Upper lobe of right lung (tissue), 1 donor: ENCODE measurements around the gene TICAM1. TPM values are rescaled to one million over a fixed set of nuclear protein-coding genes. Genes with fewer than 3 reads are reported as not detected.
A peak's percentile ranks its signal among the peaks of the same experiment; 100 is the strongest.

ENCODE experiments used
- ATAC-seq: fragments of 200-7000 bp; cut with Tn5 transposase; one replicate; pipeline ENCODE4 v1.9.1; 2020; ENCODE audit warnings: mild to moderate bottlenecking, moderate library complexity
- DNase-seq: peaks from one replicate; pipeline ENCODE4 v3.0.0-alpha.2; 2020
- H3K27ac ChIP-seq: fragments of 200-600 bp; one replicate; pipeline ENCODE4 v1.8.0; 2022
- H3K27me3 ChIP-seq: fragments of 200-600 bp; one replicate; pipeline ENCODE4 v1.8.0; 2022; ENCODE audit warnings: mild to moderate bottlenecking
- H3K36me3 ChIP-seq: fragments of 200-600 bp; one replicate; pipeline ENCODE4 v1.8.0; 2022
- H3K4me1 ChIP-seq: fragments of 200-600 bp; one replicate; pipeline ENCODE4 v1.8.0; 2022
- H3K4me3 ChIP-seq: fragments of 200-600 bp; one replicate; pipeline ENCODE4 v1.8.0; 2022; ENCODE audit warnings: mild to moderate bottlenecking
- H3K9me3 ChIP-seq: fragments of 200-600 bp; one replicate; pipeline ENCODE4 v1.8.0; 2022
- intact Hi-C: fragments of 100-400 bp; cut with DNase I; formaldehyde crosslinking; loops from one replicate; pipeline ENCODE4 v1.11.0; 2022
- total RNA-seq: library from RNA; stranded (reverse); fragmentation: NEBNext Ultra II Directional; extraction: Animal tissue kit (Norgen Biotek cat#: 25700); gene quantifications from one replicate; pipeline ENCODE4 v1.2.1, GENCODE V29; 2021
- TF ChIP-seq, protein P1 (sequence below): fragments of 200-600 bp; IDR thresholded peaks from one replicate; pipeline ENCODE4 v1.8.0; 2022; ENCODE audit warnings: antibody characterized with exemption
- donor health status: DM: no; HTN: yes; CAD: no; lungs with severe emphysema.

TICAM1 gene
- total RNA-seq, 1 donor from 2014 or later, result 16.6 TPM

GRCh38 chr19:4871711-4872110 lies 40.2 kb upstream of the TICAM1 start:
- Histone ChIP-seq H3K27ac (no peak overlapping the region), H3K4me1 (peaks cover 3% of the 10 kb centered on the region), H3K36me3 (no peaks in the 10 kb centered on the region), H3K9me3 (no peaks in the 10 kb centered on the region), H3K4me3 (no peak overlapping the region), H3K27me3 (no peaks in the 10 kb centered on the region)
- no peak for DNase-seq
- no peak for ATAC-seq
- TF ChIP-seq, protein P1, sequence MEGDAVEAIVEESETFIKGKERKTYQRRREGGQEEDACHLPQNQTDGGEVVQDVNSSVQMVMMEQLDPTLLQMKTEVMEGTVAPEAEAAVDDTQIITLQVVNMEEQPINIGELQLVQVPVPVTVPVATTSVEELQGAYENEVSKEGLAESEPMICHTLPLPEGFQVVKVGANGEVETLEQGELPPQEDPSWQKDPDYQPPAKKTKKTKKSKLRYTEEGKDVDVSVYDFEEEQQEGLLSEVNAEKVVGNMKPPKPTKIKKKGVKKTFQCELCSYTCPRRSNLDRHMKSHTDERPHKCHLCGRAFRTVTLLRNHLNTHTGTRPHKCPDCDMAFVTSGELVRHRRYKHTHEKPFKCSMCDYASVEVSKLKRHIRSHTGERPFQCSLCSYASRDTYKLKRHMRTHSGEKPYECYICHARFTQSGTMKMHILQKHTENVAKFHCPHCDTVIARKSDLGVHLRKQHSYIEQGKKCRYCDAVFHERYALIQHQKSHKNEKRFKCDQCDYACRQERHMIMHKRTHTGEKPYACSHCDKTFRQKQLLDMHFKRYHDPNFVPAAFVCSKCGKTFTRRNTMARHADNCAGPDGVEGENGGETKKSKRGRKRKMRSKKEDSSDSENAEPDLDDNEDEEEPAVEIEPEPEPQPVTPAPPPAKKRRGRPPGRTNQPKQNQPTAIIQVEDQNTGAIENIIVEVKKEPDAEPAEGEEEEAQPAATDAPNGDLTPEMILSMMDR, result no peak
- intact Hi-C loops, result loop anchor here (5.0 kb wide), 1 partner anchor 161 kb away; no protein-coding TSS in a partner anchor

DNA sequence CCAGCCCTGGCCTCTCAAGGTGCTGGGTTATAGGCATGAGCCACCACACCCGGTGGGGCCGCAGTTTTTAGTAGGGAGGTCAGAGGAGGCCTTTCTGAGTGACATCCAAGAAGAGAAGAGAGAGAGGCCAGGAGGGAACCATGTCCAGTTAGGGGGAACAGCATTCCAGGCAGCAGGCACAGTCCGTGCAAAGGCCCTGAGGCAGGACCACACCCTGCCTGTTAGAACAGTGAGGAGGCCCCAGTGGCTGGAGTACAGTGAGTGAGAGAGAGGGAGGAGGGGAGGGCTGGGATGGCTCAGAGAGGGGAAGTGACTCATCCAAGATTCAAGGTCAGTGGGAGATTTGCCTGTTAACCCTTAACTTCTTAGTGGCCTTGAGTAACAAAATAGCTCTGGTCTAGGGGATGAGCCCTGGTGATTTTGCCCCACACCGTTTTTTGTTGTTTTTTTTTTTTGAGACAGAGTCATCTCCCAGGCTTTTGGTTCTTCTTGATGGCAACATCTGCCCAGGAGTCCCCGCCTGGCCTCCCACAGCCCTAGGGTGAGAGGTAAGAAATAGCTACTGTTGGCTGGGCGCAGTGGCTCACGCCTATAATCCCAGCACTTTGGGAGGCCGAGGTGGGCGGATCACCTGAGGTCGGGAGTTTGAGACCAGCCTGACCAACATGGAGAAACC lies 38.7 kb upstream of the TICAM1 start:
- Histone ChIP-seq H3K4me3 (no peak overlapping the region), H3K27me3 (no peaks in the 10 kb centered on the region), H3K27ac (no peak overlapping the region), H3K9me3 (no peaks in the 10 kb centered on the region), H3K36me3 (no peaks in the 10 kb centered on the region), H3K4me1 (peaks cover 9% of the 10 kb centered on the region)
- ATAC-seq (peak; percentile 64), DNase-seq (peak; percentile 73)
- TF ChIP-seq, protein P1, result no peak
- intact Hi-C loops, result loop anchor here (5.0 kb wide), 1 partner anchor 162 kb away; no protein-coding TSS in a partner anchor

DNA sequence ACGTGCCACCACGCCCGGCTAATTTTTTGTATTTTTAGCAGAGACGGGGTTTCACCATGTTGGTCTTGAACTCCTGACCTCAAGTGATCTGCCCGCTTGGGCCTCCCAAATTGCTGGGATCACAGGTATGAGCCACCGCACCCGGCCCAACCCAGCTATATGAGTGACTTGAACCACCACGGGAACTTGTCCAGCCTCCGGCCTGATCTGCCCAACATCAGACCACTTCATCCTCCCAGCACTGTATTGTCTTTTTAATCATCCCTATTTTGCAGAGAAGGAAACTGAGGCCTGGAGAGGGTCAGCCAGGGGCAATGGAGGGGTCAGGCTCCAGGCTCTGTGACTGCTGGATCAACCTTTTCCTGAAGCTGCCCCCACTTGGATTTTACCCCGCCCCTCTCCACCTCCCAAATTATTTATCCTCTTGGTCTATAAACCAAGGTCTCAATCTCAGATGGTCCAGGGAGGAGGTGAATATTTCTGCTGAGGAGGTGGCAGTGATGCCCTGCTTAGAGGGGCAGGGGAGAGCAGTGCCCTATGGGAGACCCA lies 36.8 kb upstream of the TICAM1 start:
- Histone ChIP-seq H3K27me3 (no peaks in the 10 kb centered on the region), H3K27ac (peak overlapping the region; percentile 86), H3K9me3 (no peaks in the 10 kb centered on the region), H3K4me1 (peaks cover 9% of the 10 kb centered on the region), H3K4me3 (peak overlapping the region; percentile 87), H3K36me3 (no peaks in the 10 kb centered on the region)
- DNase-seq, result no peak
- ATAC-seq, result no peak
- intact Hi-C loops, result no loop called here
- TF ChIP-seq, protein P1, result no peak

GRCh38 chr19:4867534-4868285 lies 36.2 kb upstream of the TICAM1 start, which contains the start of gene PLIN3:
PLIN3 (minus strand) TSS chr19:4867667; CDS start chr19:4861394, 6,273 bp downstream.
- Histone ChIP-seq H3K27ac (peak within 1 kb of the TSS; percentile 86), H3K4me3 (peak within 1 kb of the TSS; percentile 87), H3K27me3 (no peaks in the 10 kb centered on the region), H3K9me3 (no peaks in the 10 kb centered on the region), H3K36me3 (no peaks in the 10 kb centered on the region), H3K4me1 (peaks cover 9% of the 10 kb centered on the region)
- ATAC-seq, result peak; percentile 98
- intact Hi-C loops, result no loop called here
- TF ChIP-seq, protein P1, result no peak
- peak; percentile 98 for DNase-seq

DNA sequence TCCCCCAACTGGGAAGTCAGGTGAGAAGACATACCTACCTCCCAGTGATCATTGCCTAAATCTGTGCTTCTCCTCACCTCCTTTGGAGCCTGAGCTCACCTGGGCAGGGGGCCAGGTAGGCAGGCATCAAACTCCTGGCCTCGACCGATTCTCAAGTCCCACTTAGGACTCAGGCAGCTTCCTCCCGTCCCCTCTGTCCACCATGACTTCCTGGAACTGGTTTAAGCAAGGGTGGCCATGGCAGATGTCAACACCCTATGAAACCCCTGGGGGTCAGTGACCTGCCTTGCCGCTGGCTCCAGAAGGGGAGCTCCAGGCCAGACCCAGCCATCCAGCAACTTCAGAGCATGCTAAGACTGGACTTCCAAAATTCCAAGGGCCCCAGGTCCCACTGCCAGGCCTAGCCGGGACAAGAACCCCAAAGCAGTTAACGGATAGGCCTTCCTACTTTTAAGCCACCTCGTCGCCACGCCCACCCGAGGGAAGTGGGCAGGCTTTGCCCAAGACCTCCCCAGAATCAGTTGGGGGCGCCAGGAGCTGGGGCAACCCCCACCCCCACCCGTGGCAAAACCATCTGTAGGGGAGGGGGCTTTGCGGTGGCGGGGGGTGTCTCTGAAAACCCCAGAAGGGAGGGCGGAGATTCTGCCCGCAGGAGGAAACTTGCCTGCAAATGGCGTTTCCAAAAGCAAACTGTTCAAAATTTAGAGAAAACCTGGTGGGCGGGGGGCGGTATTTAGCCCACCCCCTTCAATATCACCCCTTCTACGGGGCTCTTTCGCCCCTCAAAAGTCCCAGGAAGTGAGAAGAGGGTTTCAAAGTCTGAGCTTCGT lies 35.3 kb upstream of the TICAM1 start:
- Histone ChIP-seq H3K4me1 (peaks cover 9% of the 10 kb centered on the region), H3K36me3 (no peaks in the 10 kb centered on the region), H3K9me3 (no peaks in the 10 kb centered on the region), H3K27ac (peak overlapping the region; percentile 86), H3K27me3 (no peaks in the 10 kb centered on the region), H3K4me3 (peak overlapping the region; percentile 87)
- TF ChIP-seq, protein P1, result no peak
- DNase-seq (peak; percentile 85), ATAC-seq (peak; percentile 26)
- intact Hi-C loops, result no loop called here
